H1 (cell line): ENCODE measurements around the gene LIPC. TPM values are rescaled to one million over a fixed set of nuclear protein-coding genes. Genes with fewer than 3 reads are reported as not detected.

Source experiments
- CTCF ChIA-PET: fragments of 300-600 bp; sonication (Branson Sonifier 250); formaldehyde crosslinking; loops from one replicate; lab custom pipeline; 2021; ENCODE audit not compliant: partially characterized antibody; lab: Charles Lee
- POLR2A ChIA-PET: fragments of 300-600 bp; sonication (Branson Sonifier 250); formaldehyde crosslinking; loops from one replicate; lab custom pipeline; 2021; ENCODE audit warnings: inconsistent platforms; ENCODE audit not compliant: partially characterized antibody; lab: Charles Lee
- DNase-seq, 2 experiments: peaks; one replicate each; pipeline versions ENCODE4 v3.0.0 to v3.0.0-alpha.2; 2010 to 2022; ENCODE audit warnings: low spot score in 2 of 2, low read depth in 1 of 2, mixed read lengths in 1 of 2
- FAIRE-seq: peaks from 2 replicates; lab custom pipeline; 2011; peaks lifted over from hg19 to GRCh38; lab: Jason Lieb, UNC
- H2AFZ ChIP-seq: 2 replicates; pipeline ENCODE4 v1.8.1; 2012; ENCODE audit warnings: low read length, inconsistent platforms
- H2AK5ac ChIP-seq: 2 replicates; pipeline ENCODE4 v1.6.1; 2013; ENCODE audit warnings: low read depth, low read length
- H2BK120ac ChIP-seq: replicated peaks from 2 replicates; pipeline ENCODE3; 2013; ENCODE audit warnings: low read depth, low read length, inconsistent platforms
- H2BK12ac ChIP-seq: 2 replicates; pipeline ENCODE4 v1.6.1; 2013; ENCODE audit warnings: low read depth, low read length
- H2BK15ac ChIP-seq: 2 replicates; pipeline ENCODE4 v1.6.1; 2013; ENCODE audit warnings: low read length
- H2BK20ac ChIP-seq: 2 replicates; pipeline ENCODE4 v1.6.1; 2013; ENCODE audit warnings: low read length
- H2BK5ac ChIP-seq: 2 replicates; pipeline ENCODE4 v1.6.1; 2013; ENCODE audit warnings: low read depth, low read length
- H3K14ac ChIP-seq: 2 replicates; pipeline ENCODE4 v1.6.1; 2013; ENCODE audit warnings: inconsistent platforms; ENCODE audit not compliant: insufficient read length
- H3K18ac ChIP-seq: 2 replicates; pipeline ENCODE4 v1.6.1; 2013; ENCODE audit warnings: low read length; ENCODE audit errors: extremely low read depth
- H3K23ac ChIP-seq: 2 replicates; pipeline ENCODE4 v1.6.1; 2013; ENCODE audit warnings: inconsistent platforms; ENCODE audit not compliant: insufficient read length
- H3K23me2 ChIP-seq: 2 replicates; pipeline ENCODE4 v1.6.1; 2013; ENCODE audit warnings: low read depth, low read length
- H3K27ac ChIP-seq: 2 replicates; pipeline ENCODE4 v1.6.1; 2011; ENCODE audit warnings: low read depth, low read length, inconsistent platforms
- H3K27me3 ChIP-seq, 4 experiments: replicated peaks in 1 of 4; 1 replicate in 1 of 4; 2 replicates in 3 of 4; pipeline versions ENCODE4 v1.6.1 to v1.8.1; 2011 to 2013; ENCODE audit warnings: low read length in 3 of 4, mild to moderate bottlenecking in 3 of 4, inconsistent platforms in 2 of 4, mixed read lengths in 2 of 4, moderate library complexity in 1 of 4; ENCODE audit not compliant: control insufficient read depth in 3 of 4, insufficient read depth in 3 of 4; ENCODE audit errors: extremely low read depth in 1 of 4
- H3K36me3 ChIP-seq, 4 experiments: 2 replicates each; pipeline versions ENCODE4 v1.6.1 to v1.8.1; 2011 to 2013; ENCODE audit warnings: mild to moderate bottlenecking in 4 of 4, low read length in 3 of 4, moderate library complexity in 2 of 4, control low read depth in 1 of 4, inconsistent platforms in 1 of 4; ENCODE audit not compliant: insufficient read depth in 4 of 4, control insufficient read depth in 2 of 4
- H3K4ac ChIP-seq: replicated peaks from 2 replicates; pipeline ENCODE3; 2013; ENCODE audit warnings: low read length, low read depth, mixed read lengths, inconsistent platforms; ENCODE audit not compliant: insufficient read length
- H3K4me1 ChIP-seq, 4 experiments: replicated peaks in 1 of 4; 1 replicate in 1 of 4; 2 replicates in 3 of 4; pipeline versions ENCODE4 v1.6.1 to v1.8.1; 2011 to 2013; ENCODE audit warnings: low read length in 3 of 4, inconsistent platforms in 2 of 4, mixed read lengths in 1 of 4; ENCODE audit not compliant: insufficient read depth in 4 of 4, control insufficient read depth in 3 of 4
- H3K4me2 ChIP-seq, 2 experiments: 2 replicates each; pipeline versions ENCODE4 v1.6.1 to v1.8.1; 2011 to 2013; ENCODE audit warnings: low read depth in 2 of 2, low read length in 2 of 2, control low read depth in 1 of 2, inconsistent platforms in 1 of 2, mild to moderate bottlenecking in 1 of 2; ENCODE audit not compliant: insufficient read depth in 1 of 2
- H3K4me3 ChIP-seq, 4 experiments: fragments of 200-600, 300-600 bp in 1 of 4; sonication (generic), shearing (Covaris generic), sonication (Bioruptor Twin) in 1 of 4; 2 replicates each; pipeline versions ENCODE4 v1.5.1 to v1.8.1; 2011 to 2016; ENCODE audit warnings: low read length in 4 of 4, low read depth in 3 of 4, control low read depth in 2 of 4, inconsistent platforms in 2 of 4, mild to moderate bottlenecking in 2 of 4, mixed read lengths in 1 of 4, moderate library complexity in 1 of 4; ENCODE audit not compliant: insufficient read depth in 2 of 4; ENCODE audit errors: extremely low read depth in 1 of 4
- H3K56ac ChIP-seq: replicated peaks from 2 replicates; pipeline ENCODE3; 2013; ENCODE audit warnings: low read depth, mild to moderate bottlenecking, mixed read lengths, low read length, inconsistent platforms; ENCODE audit not compliant: insufficient read length
- H3K79me1 ChIP-seq: 2 replicates; pipeline ENCODE4 v1.6.1; 2013; ENCODE audit warnings: low read depth, low read length, control low read depth
- H3K79me2 ChIP-seq, 2 experiments: 2 replicates each; pipeline versions ENCODE4 v1.6.1 to v1.8.1; 2012 to 2013; ENCODE audit warnings: low read length in 2 of 2, mild to moderate bottlenecking in 2 of 2, inconsistent platforms in 1 of 2; ENCODE audit not compliant: insufficient read depth in 2 of 2, control insufficient read depth in 1 of 2
- H3K9ac ChIP-seq, 4 experiments: replicated peaks in 1 of 4; 1 replicate in 1 of 4; 2 replicates in 3 of 4; pipeline versions ENCODE4 v1.6.1 to v1.8.1; 2011 to 2013; ENCODE audit warnings: low read depth in 3 of 4, low read length in 3 of 4, control low read depth in 2 of 4, mild to moderate bottlenecking in 2 of 4, moderate library complexity in 2 of 4, inconsistent platforms in 1 of 4; ENCODE audit errors: extremely low read depth in 1 of 4
- H3K9me3 ChIP-seq, 2 experiments: 2 replicates each; pipeline versions ENCODE4 v1.6.1 to v1.8.1; 2012 to 2013; ENCODE audit warnings: mild to moderate bottlenecking in 2 of 2, moderate library complexity in 2 of 2, control low read depth in 1 of 2, inconsistent platforms in 1 of 2, low read depth in 1 of 2, low read length in 1 of 2, mixed read lengths in 1 of 2; ENCODE audit not compliant: insufficient read depth in 2 of 2
- H4K20me1 ChIP-seq, 2 experiments: replicated peaks in 1 of 2; 2 replicates each; pipeline versions ENCODE3 to v1.8.1; 2011 to 2013; ENCODE audit warnings: inconsistent platforms in 2 of 2, low read length in 2 of 2, mild to moderate bottlenecking in 1 of 2; ENCODE audit not compliant: insufficient read depth in 2 of 2, control insufficient read depth in 1 of 2
- H4K5ac ChIP-seq: 2 replicates; pipeline ENCODE4 v1.6.1; 2013; ENCODE audit warnings: low read length, low read depth, mixed read lengths, inconsistent platforms; ENCODE audit not compliant: insufficient read length
- H4K8ac ChIP-seq: 2 replicates; pipeline ENCODE4 v1.8.0; 2013; ENCODE audit warnings: mild to moderate bottlenecking, moderate library complexity, low read length, inconsistent platforms; ENCODE audit not compliant: insufficient read depth; ENCODE audit errors: extremely low read depth
- H4K91ac ChIP-seq: replicated peaks from 2 replicates; pipeline ENCODE3; 2013; ENCODE audit warnings: low read length, mixed read lengths, inconsistent platforms; ENCODE audit not compliant: insufficient read length
- CEBPB ChIP-seq: IDR thresholded peaks from 2 replicates; pipeline ENCODE4 v1.6.1; 2012; ENCODE audit warnings: low read depth, low read length
- CHD1 ChIP-seq: IDR thresholded peaks from 2 replicates; pipeline ENCODE4 v1.6.1; 2012; ENCODE audit warnings: low read depth, low read length, improper control_type of control experiment
- CHD2 ChIP-seq: IDR thresholded peaks from 2 replicates; pipeline ENCODE4 v1.6.1; 2012; ENCODE audit warnings: low read length, improper control_type of control experiment
- CTBP2 ChIP-seq: IDR thresholded peaks from 2 replicates; pipeline ENCODE4 v1.7.0; 2011; ENCODE audit warnings: borderline replicate concordance, mild to moderate bottlenecking, moderate library complexity, mixed read lengths, low read length; ENCODE audit not compliant: insufficient read depth, insufficient read length
- EP300 ChIP-seq, 2 experiments: IDR thresholded peaks; 1 replicate in 1 of 2; 2 replicates in 1 of 2; pipeline ENCODE4 v1.6.1; 2011 to 2012; ENCODE audit warnings: low read depth in 2 of 2, low read length in 2 of 2, mild to moderate bottlenecking in 2 of 2, borderline replicate concordance in 1 of 2, inconsistent platforms in 1 of 2, moderate library complexity in 1 of 2
- GABPA ChIP-seq: IDR thresholded peaks from 2 replicates; pipeline ENCODE4 v1.6.1; 2011; ENCODE audit warnings: mild to moderate bottlenecking, low read length, moderate library complexity, borderline replicate concordance; ENCODE audit not compliant: insufficient read depth
- JUN ChIP-seq: IDR thresholded peaks from 2 replicates; pipeline ENCODE4 v1.6.1; 2011; ENCODE audit warnings: low read depth, mild to moderate bottlenecking, improper control_type of control experiment, low read length
- NANOG ChIP-seq: IDR thresholded peaks from 2 replicates; pipeline ENCODE4 v1.6.1; 2011; ENCODE audit warnings: low read length, low read depth, mild to moderate bottlenecking, inconsistent platforms; ENCODE audit not compliant: insufficient read depth, poor library complexity, severe bottlenecking
- TCF12 ChIP-seq: IDR thresholded peaks from 2 replicates; pipeline ENCODE4 v1.6.1; 2011; ENCODE audit warnings: low read depth, mild to moderate bottlenecking, low read length
- WGBS, 2 experiments: shearing (Covaris generic) in 1 of 2; methylation state at CpG; one replicate each; pipeline versions ENCODE4 v1.1.6 to v1.1.7; 2013 to 2015; ENCODE audit warnings: low lambda C conversion rate in 2 of 2, mixed read lengths in 2 of 2, inconsistent platforms in 1 of 2, low coverage in 1 of 2, missing lambda C conversion rate in 1 of 2; ENCODE audit not compliant: insufficient replicate concordance in 2 of 2, insufficient coverage in 1 of 2, insufficient read length in 1 of 2; ENCODE audit errors: extremely low coverage in 1 of 2, missing lambda C conversion rate in 1 of 2; 5-methylcytosine and 5-hydroxymethylcytosine counted together
- polyA plus RNA-seq, 7 experiments: library from polyadenylated mRNA; depleted of rRNA in 3 of 7; stranded (reverse) in 5 of 7; unstranded in 2 of 7; fragments of >200 nt in 5 of 7; fragments of 200-250 nt in 2 of 7; gene quantifications; 1 replicate in 5 of 7; 2 replicates in 1 of 7; 4 replicates in 1 of 7; pipeline versions ENCODE4 v1.2.1 to v1.2.3, GENCODE V29; 2011 to 2013; ENCODE audit warnings: missing spikeins in 2 of 7, mixed read lengths in 2 of 7
- total RNA-seq: library from RNA; stranded (reverse); fragmentation: NEBNext Ultra II Directional; extraction: Animal tissue kit (Norgen Biotek cat#: 25700); gene quantifications from 2 replicates; pipeline ENCODE4 v1.2.1, GENCODE V29; 2021
- TF ChIP-seq, protein P1 (sequence below): IDR thresholded peaks from 2 replicates; pipeline ENCODE4 v1.6.1; 2011; ENCODE audit warnings: low read depth, mild to moderate bottlenecking, low read length; ENCODE audit not compliant: insufficient read depth
- TF ChIP-seq, protein P2 (sequence below): IDR thresholded peaks from 2 replicates; pipeline ENCODE4 v1.6.1; 2012; ENCODE audit warnings: inconsistent platforms

LIPC gene
- total and polyA plus RNA-seq, 2 of the 8 experiments (the other 6 are each of a cell fraction or from before 2014, with no cell fraction given): not detected

DNA sequence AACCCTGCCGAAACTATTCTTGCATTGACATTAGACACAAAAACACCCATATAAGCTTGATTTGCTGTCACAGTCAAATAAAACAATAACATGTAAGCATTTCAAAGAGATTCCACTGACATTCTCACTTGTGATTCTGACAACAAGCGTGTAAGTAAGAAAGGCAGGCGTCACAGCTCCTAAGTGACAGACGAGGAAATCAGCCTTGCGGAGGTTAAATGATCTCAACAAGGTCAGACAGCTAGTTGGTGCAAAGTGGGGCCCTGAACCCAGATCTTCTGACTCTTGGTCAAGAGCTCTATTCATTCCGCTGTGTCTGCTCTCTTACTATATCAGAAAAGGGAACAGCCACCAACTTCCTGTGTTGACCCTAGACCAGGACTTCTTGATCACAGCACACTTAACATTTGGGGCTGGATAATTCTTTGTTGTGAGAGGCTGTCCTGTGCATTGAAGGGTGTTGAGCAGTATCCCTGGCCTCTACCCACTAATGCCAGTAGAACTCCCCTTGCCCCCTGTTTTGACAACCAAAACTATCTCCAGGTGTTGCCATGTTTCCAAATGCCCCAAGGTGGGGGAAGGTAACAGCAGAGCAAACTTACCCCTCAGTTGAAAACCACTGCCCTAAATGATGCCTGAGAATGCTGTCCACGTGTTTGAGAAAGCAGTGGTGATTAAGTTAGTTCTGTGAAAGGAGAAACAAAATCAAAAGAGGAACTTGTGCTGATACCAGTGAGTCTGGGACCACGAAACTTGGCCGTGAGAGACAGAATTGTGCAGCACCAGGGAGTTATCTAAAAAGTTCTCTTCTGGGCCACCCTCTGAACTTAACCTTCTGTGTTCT is 86.1 kb downstream of the LIPC start:
- Histone ChIP-seq H3K9me3 (no peaks in the 10 kb centered on the region), H3K36me3 (no peaks in the 10 kb centered on the region), H3K18ac (no peak overlapping the region), H3K4me2 (no peak overlapping the region), H3K4me1 (0 out of 7 replicates have a peak, but pooled peaks cover 0 to 3% (median 0%) of the 10 kb centered on the region in 4 experiments), H2BK12ac (no peak overlapping the region), H4K91ac (no peak overlapping the region), H3K27me3 (no peaks in the 10 kb centered on the region), H3K56ac (no peak overlapping the region), H2AFZ (no peak overlapping the region), H2BK120ac (no peak overlapping the region), H2BK5ac (no peak overlapping the region), H3K79me1 (no peaks in the 10 kb centered on the region), H2AK5ac (no peak overlapping the region), H4K20me1 (no peaks in the 10 kb centered on the region), H3K9ac (no peak overlapping the region), H3K27ac (no peak overlapping the region), H3K79me2 (no peaks in the 10 kb centered on the region), H3K4ac (no peak overlapping the region), H2BK15ac (no peak overlapping the region), H4K8ac (no peak overlapping the region), H3K4me3 (no peak overlapping the region), H4K5ac (no peak overlapping the region), H3K14ac (no peak overlapping the region), H3K23me2 (no peaks in the 10 kb centered on the region), H3K23ac (no peak overlapping the region), H2BK20ac (no peak overlapping the region)
- ChIA-PET CTCF (interaction anchor here (0.7 to 1.5 kb wide), 14 partner anchors 8 to 290 kb away, joined by 3 to 4 read pairs (median 3); no protein-coding TSS in a partner anchor), POLR2A (no interaction called here)
- DNase-seq (no peak), FAIRE-seq (no peak)
- 83% methylated on average over 9 of the region's 9 CpGs; no CpG with 5 or more reads in 1 of the 2 experiments for WGBS, 2 experiments
- TF ChIP-seq, protein P1, sequence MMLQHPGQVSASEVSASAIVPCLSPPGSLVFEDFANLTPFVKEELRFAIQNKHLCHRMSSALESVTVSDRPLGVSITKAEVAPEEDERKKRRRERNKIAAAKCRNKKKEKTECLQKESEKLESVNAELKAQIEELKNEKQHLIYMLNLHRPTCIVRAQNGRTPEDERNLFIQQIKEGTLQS: no peak
- no peak for TF ChIP-seq CEBPB
- no peak for TF ChIP-seq TCF12
- TF ChIP-seq GABPA: no peak
- TF ChIP-seq CHD1: no peak
- no peak for TF ChIP-seq CTBP2
- no peak for TF ChIP-seq EP300 (IDR thresholded peaks at IDR 0.05; ENCODE audit: borderline replicate concordance in 1 of 2, low read depth in 2 of 2, low read length in 2 of 2)
- TF ChIP-seq, protein P2, sequence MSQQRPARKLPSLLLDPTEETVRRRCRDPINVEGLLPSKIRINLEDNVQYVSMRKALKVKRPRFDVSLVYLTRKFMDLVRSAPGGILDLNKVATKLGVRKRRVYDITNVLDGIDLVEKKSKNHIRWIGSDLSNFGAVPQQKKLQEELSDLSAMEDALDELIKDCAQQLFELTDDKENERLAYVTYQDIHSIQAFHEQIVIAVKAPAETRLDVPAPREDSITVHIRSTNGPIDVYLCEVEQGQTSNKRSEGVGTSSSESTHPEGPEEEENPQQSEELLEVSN: no peak
- no peak for TF ChIP-seq JUN
- no peak for TF ChIP-seq NANOG
- no peak for TF ChIP-seq CHD2
